ENCODE data around the gene AURKB. TPM values are rescaled to one million over a fixed set of nuclear protein-coding genes. Genes with fewer than 3 reads are reported as not detected.
A peak's percentile ranks its signal among the peaks of the same experiment; 100 is the strongest.

AURKB gene
- total and polyA plus RNA-seq, 10 of the 15 experiments (the other 5 are each of a cell fraction or from before 2014, with no cell fraction given), result 52.7 to 209 (median 128) TPM

DNA sequence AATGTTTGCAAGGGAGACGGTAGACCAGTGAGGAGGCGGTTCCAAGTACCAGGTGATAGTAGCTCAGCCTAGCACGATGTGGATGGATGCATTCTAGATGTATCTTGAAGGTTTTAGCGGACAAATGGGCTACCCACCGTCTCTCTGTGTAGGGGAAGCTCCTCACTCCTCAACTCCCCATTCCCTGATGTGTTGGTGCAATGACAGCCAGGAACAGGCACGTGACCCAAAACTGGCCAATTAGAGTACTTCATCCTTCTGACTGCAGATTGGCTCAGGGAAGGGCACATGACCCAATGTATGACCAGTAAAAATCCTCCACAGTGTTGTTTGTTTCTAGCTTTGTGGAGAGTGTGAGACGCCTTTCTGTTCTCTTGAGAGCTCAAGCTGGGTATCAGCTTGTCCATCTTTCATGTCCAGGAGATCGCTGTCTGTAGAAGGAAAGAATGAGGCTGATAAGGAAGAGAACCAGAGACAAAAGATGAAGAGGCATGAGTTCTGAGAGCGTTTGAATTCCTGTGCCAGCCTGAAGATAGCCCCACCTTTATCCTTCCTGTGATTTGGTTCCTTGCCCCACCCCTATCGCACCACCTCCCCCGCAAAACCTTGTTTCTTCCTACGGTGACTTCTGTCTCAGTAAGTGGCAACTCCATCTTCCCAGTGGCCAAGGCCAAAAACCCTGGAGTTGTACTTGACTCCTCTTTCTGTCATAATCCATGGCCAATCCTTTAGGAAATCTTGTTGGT lies 18.1 kb downstream of the AURKB start (continued):
- TF ChIP-seq, protein P1, sequence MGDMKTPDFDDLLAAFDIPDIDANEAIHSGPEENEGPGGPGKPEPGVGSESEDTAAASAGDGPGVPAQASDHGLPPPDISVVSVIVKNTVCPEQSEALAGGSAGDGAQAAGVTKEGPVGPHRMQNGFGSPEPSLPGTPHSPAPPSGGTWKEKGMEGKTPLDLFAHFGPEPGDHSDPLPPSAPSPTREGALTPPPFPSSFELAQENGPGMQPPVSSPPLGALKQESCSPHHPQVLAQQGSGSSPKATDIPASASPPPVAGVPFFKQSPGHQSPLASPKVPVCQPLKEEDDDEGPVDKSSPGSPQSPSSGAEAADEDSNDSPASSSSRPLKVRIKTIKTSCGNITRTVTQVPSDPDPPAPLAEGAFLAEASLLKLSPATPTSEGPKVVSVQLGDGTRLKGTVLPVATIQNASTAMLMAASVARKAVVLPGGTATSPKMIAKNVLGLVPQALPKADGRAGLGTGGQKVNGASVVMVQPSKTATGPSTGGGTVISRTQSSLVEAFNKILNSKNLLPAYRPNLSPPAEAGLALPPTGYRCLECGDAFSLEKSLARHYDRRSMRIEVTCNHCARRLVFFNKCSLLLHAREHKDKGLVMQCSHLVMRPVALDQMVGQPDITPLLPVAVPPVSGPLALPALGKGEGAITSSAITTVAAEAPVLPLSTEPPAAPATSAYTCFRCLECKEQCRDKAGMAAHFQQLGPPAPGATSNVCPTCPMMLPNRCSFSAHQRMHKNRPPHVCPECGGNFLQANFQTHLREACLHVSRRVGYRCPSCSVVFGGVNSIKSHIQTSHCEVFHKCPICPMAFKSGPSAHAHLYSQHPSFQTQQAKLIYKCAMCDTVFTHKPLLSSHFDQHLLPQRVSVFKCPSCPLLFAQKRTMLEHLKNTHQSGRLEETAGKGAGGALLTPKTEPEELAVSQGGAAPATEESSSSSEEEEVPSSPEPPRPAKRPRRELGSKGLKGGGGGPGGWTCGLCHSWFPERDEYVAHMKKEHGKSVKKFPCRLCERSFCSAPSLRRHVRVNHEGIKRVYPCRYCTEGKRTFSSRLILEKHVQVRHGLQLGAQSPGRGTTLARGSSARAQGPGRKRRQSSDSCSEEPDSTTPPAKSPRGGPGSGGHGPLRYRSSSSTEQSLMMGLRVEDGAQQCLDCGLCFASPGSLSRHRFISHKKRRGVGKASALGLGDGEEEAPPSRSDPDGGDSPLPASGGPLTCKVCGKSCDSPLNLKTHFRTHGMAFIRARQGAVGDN (IDR thresholded peaks at IDR 0.05), result peak; percentile 74
- TF ChIP-seq RB1 (IDR thresholded peaks at IDR 0.05; ENCODE audit: borderline replicate concordance) (peak; percentile 39; the same call in 1 of the 2 replicates), IKZF2 (IDR thresholded peaks at IDR 0.05) (peak; percentile 12 to 21; a peak in 1 of 4 replicates), NFYB (IDR thresholded peaks at IDR 0.05; ENCODE audit: insufficient read depth, low read depth, low read length) (peak; percentile 83), CHD2 (IDR thresholded peaks at IDR 0.05; ENCODE audit: borderline replicate concordance, low read depth, low read length) (0 out of 2 replicates have a peak, but pooled peaks have one; percentile 13), RELA (IDR thresholded peaks at IDR 0.05; ENCODE audit: borderline replicate concordance, partially characterized antibody) (peak; percentile 37), BHLHE40 (IDR thresholded peaks at IDR 0.05; ENCODE audit: borderline replicate concordance in 1 of 2, low read depth in 2 of 2, low read length in 1 of 2) (peak in 1 of 2 experiments; percentile 95; a peak in 2 of 4 replicates), FOS (IDR thresholded peaks at IDR 0.05; ENCODE audit: borderline replicate concordance, extremely low read depth, insufficient read length) (peak; percentile 48), POU2F2 (IDR thresholded peaks at IDR 0.05; ENCODE audit: borderline replicate concordance, low read depth, low read length) (0 out of 3 replicates have a peak, but pooled peaks have one; percentile 22), SP1 (IDR thresholded peaks at IDR 0.05; ENCODE audit: low read depth, low read length) (peak; percentile 67)
- TF ChIP-seq, protein P2, sequence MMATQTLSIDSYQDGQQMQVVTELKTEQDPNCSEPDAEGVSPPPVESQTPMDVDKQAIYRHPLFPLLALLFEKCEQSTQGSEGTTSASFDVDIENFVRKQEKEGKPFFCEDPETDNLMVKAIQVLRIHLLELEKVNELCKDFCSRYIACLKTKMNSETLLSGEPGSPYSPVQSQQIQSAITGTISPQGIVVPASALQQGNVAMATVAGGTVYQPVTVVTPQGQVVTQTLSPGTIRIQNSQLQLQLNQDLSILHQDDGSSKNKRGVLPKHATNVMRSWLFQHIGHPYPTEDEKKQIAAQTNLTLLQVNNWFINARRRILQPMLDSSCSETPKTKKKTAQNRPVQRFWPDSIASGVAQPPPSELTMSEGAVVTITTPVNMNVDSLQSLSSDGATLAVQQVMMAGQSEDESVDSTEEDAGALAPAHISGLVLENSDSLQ (IDR thresholded peaks at IDR 0.05), result peak; percentile 55; the same call in 1 of the 2 replicates
- TF ChIP-seq, protein P3, sequence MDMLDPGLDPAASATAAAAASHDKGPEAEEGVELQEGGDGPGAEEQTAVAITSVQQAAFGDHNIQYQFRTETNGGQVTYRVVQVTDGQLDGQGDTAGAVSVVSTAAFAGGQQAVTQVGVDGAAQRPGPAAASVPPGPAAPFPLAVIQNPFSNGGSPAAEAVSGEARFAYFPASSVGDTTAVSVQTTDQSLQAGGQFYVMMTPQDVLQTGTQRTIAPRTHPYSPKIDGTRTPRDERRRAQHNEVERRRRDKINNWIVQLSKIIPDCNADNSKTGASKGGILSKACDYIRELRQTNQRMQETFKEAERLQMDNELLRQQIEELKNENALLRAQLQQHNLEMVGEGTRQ (IDR thresholded peaks at IDR 0.05; ENCODE audit: borderline replicate concordance, low read depth, low read length), result peak; percentile 98
- TF ChIP-seq, protein P4, sequence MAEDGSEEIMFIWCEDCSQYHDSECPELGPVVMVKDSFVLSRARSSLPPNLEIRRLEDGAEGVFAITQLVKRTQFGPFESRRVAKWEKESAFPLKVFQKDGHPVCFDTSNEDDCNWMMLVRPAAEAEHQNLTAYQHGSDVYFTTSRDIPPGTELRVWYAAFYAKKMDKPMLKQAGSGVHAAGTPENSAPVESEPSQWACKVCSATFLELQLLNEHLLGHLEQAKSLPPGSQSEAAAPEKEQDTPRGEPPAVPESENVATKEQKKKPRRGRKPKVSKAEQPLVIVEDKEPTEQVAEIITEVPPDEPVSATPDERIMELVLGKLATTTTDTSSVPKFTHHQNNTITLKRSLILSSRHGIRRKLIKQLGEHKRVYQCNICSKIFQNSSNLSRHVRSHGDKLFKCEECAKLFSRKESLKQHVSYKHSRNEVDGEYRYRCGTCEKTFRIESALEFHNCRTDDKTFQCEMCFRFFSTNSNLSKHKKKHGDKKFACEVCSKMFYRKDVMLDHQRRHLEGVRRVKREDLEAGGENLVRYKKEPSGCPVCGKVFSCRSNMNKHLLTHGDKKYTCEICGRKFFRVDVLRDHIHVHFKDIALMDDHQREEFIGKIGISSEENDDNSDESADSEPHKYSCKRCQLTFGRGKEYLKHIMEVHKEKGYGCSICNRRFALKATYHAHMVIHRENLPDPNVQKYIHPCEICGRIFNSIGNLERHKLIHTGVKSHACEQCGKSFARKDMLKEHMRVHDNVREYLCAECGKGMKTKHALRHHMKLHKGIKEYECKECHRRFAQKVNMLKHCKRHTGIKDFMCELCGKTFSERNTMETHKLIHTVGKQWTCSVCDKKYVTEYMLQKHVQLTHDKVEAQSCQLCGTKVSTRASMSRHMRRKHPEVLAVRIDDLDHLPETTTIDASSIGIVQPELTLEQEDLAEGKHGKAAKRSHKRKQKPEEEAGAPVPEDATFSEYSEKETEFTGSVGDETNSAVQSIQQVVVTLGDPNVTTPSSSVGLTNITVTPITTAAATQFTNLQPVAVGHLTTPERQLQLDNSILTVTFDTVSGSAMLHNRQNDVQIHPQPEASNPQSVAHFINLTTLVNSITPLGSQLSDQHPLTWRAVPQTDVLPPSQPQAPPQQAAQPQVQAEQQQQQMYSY (CRISPR knock-in tag; IDR thresholded peaks at IDR 0.05), result no peak
- TF ChIP-seq, protein P5, sequence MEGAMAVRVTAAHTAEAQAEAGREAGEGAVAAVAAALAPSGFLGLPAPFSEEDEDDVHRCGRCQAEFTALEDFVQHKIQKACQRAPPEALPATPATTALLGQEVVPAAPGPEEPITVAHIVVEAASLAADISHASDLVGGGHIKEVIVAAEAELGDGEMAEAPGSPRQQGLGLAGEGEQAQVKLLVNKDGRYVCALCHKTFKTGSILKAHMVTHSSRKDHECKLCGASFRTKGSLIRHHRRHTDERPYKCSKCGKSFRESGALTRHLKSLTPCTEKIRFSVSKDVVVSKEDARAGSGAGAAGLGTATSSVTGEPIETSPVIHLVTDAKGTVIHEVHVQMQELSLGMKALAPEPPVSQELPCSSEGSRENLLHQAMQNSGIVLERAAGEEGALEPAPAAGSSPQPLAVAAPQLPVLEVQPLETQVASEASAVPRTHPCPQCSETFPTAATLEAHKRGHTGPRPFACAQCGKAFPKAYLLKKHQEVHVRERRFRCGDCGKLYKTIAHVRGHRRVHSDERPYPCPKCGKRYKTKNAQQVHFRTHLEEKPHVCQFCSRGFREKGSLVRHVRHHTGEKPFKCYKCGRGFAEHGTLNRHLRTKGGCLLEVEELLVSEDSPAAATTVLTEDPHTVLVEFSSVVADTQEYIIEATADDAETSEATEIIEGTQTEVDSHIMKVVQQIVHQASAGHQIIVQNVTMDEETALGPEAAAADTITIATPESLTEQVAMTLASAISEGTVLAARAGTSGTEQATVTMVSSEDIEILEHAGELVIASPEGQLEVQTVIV (IDR thresholded peaks at IDR 0.05; ENCODE audit: borderline replicate concordance, partially characterized antibody), result no peak

All from GM12878 (cell line).